Activated T-cell treated with anti-CD3 and anti-CD28 coated beads, Interleukin-2, amount 50 U/mL, for 72 hours (primary cell): ENCODE results near the gene CTXND1. TPM values are rescaled to one million over a fixed set of nuclear protein-coding genes. Genes with fewer than 3 reads are reported as not detected.
"Not testable (repeated sequence)": the region's sequence is repeated elsewhere in the genome, so short reads cannot be mapped to it uniquely, and the experiment has no call there.

Experiments used
- ATAC-seq, 2 donors: fragments of 150-1000 bp; cut with Tn5 transposase; replicated peaks in 1 of 2; 2 replicates each; pipeline ENCODE4 v1.10.0; 2021; ENCODE audit warnings: moderate library complexity in 2 of 2, mild to moderate bottlenecking in 1 of 2
- DNase-seq, 2 donors: peaks; one replicate each; pipeline ENCODE4 v3.0.0; 2021 to 2022; ENCODE audit warnings: mixed read lengths in 1 of 2
- H3K27ac Mint-ChIP-seq: one replicate; pipeline ENCODE4 v1.8.0; 2022; ENCODE audit warnings: mild to moderate bottlenecking, moderate library complexity, mixed read lengths
- H3K27me3 Mint-ChIP-seq: one replicate; pipeline ENCODE4 v1.8.0; 2022; ENCODE audit warnings: low read depth, mixed read lengths
- H3K36me3 Mint-ChIP-seq, 2 donors: one replicate each; pipeline ENCODE4 v1.8.0; 2022; ENCODE audit warnings: mixed read lengths in 2 of 2, mild to moderate bottlenecking in 1 of 2; ENCODE audit not compliant: insufficient read depth in 2 of 2
- H3K4me1 Mint-ChIP-seq: one replicate; pipeline ENCODE4 v1.8.0; 2022; ENCODE audit warnings: low read depth, mixed read lengths
- H3K4me3 Mint-ChIP-seq, 2 donors: one replicate each; pipeline ENCODE4 v1.8.0; 2022; ENCODE audit warnings: mild to moderate bottlenecking in 2 of 2, mixed read lengths in 2 of 2, moderate library complexity in 2 of 2
- H3K9me3 Mint-ChIP-seq, 2 donors: one replicate each; pipeline ENCODE4 v1.8.0; 2022; ENCODE audit warnings: mixed read lengths in 2 of 2
- total RNA-seq, 2 donors: library from RNA; stranded (reverse); gene quantifications; one replicate each; pipeline ENCODE4 v1.2.3, GENCODE V29; 2022

The CTXND1 gene
- total RNA-seq, 2 donors from 2014 or later: not detected

GRCh38 chr15:80167936-80168335 is 84.1 kb downstream of the CTXND1 start:
- DNase-seq: no peak
- no peak for ATAC-seq
- H3K4me3 Mint-ChIP-seq: no peak overlapping the region
- no peaks in the 10 kb centered on the region for H3K27me3 Mint-ChIP-seq
- H3K36me3 Mint-ChIP-seq: peaks cover 4 to 14% of the 10 kb centered on the region in 2 donors
- peak overlapping the region; percentile 18 for H3K27ac Mint-ChIP-seq
- no peaks in the 10 kb centered on the region for H3K9me3 Mint-ChIP-seq
- H3K4me1 Mint-ChIP-seq: no peaks in the 10 kb centered on the region

- H3K27ac Mint-ChIP-seq: no peak overlapping the region
- DNase-seq: no peak
- peaks cover 25% of the 10 kb centered on the region for H3K4me1 Mint-ChIP-seq
- ATAC-seq: no peak
- peaks cover 8 to 27% of the 10 kb centered on the region in 2 donors for H3K36me3 Mint-ChIP-seq
- no peak overlapping the region for H3K4me3 Mint-ChIP-seq
- no peaks in the 10 kb centered on the region for H3K27me3 Mint-ChIP-seq
- H3K9me3 Mint-ChIP-seq: no peaks in the 10 kb centered on the region
Observed at GRCh38 chr15:80163897-80164296, 88.1 kb downstream of the CTXND1 start.

DNA sequence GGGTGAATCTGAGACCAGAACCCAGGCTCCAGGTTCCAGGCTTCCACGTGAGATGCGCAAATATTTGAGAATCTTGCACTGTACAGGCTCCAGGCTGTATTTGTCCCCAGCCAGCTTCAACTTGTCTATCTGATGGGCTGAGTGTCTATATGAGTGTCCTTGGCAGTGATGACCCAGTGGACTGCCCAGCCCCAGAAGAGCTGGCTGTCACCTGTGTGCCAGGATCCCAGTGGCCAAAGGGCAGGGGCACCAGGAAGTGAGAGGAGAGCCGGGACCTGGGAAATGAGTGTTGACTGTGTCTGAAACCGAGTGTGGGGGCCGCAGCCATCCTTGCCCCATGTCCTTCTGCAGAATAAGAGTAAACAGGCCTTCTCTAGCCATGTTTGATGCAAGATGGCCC is 88.8 kb downstream of the CTXND1 start:
- H3K27ac Mint-ChIP-seq: no peak overlapping the region
- H3K4me3 Mint-ChIP-seq: no peak overlapping the region
- H3K4me1 Mint-ChIP-seq: peaks cover 25% of the 10 kb centered on the region
- DNase-seq (no peak), ATAC-seq (no peak)
- H3K9me3 Mint-ChIP-seq: no peaks in the 10 kb centered on the region
- H3K27me3 Mint-ChIP-seq: no peaks in the 10 kb centered on the region
- H3K36me3 Mint-ChIP-seq: peaks cover 8 to 26% of the 10 kb centered on the region in 2 donors

DNA sequence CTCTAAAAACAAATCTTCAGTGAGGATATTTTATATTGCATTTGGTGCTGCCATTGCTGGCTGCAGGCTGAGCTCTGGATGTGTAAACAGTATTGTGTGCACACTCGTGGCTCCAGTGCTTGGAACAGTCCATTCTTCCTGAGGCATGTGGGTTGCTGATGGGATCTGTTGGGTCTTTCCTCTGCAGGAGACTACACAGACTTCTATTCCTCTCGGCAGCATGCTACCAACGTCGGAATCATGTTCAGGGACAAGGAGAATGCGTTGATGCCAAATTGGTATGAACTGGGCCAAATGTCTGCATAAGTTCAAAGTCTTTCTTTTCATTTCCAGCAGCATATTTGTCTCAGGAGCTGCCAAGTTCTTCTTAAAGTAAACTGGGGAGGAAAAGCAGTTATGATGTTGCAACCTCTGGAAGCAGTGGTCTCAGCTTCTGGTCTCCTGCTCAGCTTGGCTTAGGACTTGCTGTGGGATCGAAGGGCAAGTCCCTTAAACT is 89.9 kb downstream of the CTXND1 start:
- Mint-ChIP-seq H3K4me1 (peaks cover 25% of the 10 kb centered on the region), H3K27me3 (no peaks in the 10 kb centered on the region), H3K36me3 (peaks cover 8 to 26% of the 10 kb centered on the region in 2 donors), H3K27ac (no peak overlapping the region), H3K4me3 (no peak overlapping the region), H3K9me3 (no peaks in the 10 kb centered on the region)
- DNase-seq (no peak), ATAC-seq (no peak)

DNA sequence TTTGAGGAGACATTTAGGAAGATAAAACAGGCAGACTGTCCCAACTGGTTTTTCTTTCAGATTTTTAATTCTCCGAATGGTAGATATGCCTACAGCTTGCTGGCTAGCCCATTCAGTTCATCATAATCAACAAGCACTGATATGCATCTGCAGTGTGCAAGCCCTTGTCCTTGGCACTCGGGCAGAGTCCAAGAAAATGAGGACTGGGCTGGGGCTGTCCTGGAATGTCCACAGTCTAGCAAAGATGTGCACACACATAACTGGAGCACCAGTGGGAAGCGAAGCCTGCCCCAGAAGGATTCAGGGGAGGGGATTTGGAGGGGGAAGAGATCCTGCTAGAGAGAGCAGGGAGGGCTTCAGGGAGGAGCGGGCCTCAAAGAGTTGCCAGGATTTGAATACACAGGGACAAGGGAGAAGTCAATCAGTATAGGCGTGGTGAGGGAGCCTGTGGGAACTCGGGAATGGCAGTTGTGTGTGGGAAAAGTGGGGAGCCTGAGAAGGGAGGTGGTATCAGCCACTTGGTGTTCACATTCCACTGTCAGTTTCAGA is 90.5 kb downstream of the CTXND1 start:
- Mint-ChIP-seq H3K4me3 (no peak overlapping the region), H3K9me3 (no peaks in the 10 kb centered on the region), H3K36me3 (peaks cover 8 to 26% of the 10 kb centered on the region in 2 donors), H3K4me1 (peaks cover 25% of the 10 kb centered on the region), H3K27me3 (no peaks in the 10 kb centered on the region), H3K27ac (no peak overlapping the region)
- DNase-seq: no peak
- ATAC-seq: no peak

DNA sequence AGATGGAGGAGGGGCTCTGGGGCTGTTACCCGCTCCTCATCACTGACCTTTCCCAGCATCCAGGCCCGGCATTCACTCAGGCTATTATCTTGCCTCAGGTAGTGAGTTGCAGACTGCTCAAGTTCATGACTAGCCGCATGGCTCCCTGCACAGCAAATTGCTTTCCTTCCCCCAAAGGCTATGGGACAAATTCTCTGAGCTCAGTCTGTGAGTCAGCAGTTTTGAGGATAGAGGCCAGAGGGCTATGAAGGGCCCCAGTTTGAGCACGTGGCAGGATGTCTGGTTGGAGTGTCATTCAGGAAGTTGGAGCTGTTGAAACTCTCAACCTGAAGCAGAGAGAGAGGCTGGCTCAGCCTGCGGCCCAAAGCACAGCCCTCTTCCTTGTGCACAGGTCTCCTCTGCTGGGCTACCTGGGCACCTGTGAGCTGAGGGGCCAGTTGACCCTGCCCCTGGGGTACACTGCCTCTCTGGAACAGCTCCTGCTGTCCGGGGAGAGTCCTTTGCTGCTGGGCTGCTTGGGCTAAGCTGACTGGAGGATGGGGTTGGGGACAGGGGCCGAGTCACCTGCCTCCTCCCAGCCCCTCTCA is 91.3 kb downstream of the CTXND1 start:
- H3K27ac Mint-ChIP-seq: no peak overlapping the region
- peaks cover 27% of the 10 kb centered on the region for H3K4me1 Mint-ChIP-seq
- peak; percentile 49 to 61 for DNase-seq
- H3K9me3 Mint-ChIP-seq: no peaks in the 10 kb centered on the region
- H3K4me3 Mint-ChIP-seq: peak overlapping the region; percentile 3 to 37
- no peaks in the 10 kb centered on the region for H3K27me3 Mint-ChIP-seq
- H3K36me3 Mint-ChIP-seq: peaks cover 8 to 26% of the 10 kb centered on the region in 2 donors
- peak; percentile 89 to 93 for ATAC-seq

GRCh38 chr15:80159811-80160569 is 92.0 kb downstream of the CTXND1 start:
- DNase-seq: peak; percentile 7 to 22
- H3K36me3 Mint-ChIP-seq: peaks cover 8 to 26% of the 10 kb centered on the region in 2 donors

DNA sequence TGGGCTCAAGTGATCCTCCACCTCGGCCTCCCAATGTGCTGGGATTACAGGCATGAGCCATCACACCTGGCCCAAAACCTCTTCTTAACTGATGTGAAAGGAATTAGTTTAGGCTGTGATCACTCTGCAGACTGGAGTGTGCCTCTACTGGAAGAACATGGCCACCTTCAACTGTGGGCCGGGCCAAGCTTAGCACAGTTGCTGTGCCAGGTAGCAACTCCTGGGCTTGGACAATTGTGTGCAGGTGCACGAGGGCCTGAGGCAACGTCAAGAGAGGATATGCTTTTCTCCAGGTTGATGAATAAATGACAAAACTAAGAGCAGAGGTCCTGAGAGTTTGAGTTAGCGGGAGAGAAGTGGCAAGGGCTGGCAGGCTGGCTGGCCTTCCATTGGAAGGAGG is 92.7 kb downstream of the CTXND1 start:
- H3K27ac Mint-ChIP-seq: no peak overlapping the region
- no peaks in the 10 kb centered on the region for H3K27me3 Mint-ChIP-seq
- peaks cover 7 to 25% of the 10 kb centered on the region in 2 donors for H3K36me3 Mint-ChIP-seq
- no peak overlapping the region for H3K4me3 Mint-ChIP-seq
- DNase-seq: no peak
- peaks cover 41% of the 10 kb centered on the region for H3K4me1 Mint-ChIP-seq
- no peaks in the 10 kb centered on the region for H3K9me3 Mint-ChIP-seq
- no peak for ATAC-seq

More at GRCh38 chr15:80159811-80160569, 92.0 kb downstream of the CTXND1 start:
- Mint-ChIP-seq H3K4me1 (peaks cover 34% of the 10 kb centered on the region), H3K27me3 (no peaks in the 10 kb centered on the region), H3K4me3 (peak overlapping the region in 1 of 2 donors; percentile 3), H3K27ac (no peak overlapping the region), H3K9me3 (no peaks in the 10 kb centered on the region)
- peak; percentile 51 to 56 for ATAC-seq

- Mint-ChIP-seq H3K27me3 (no peaks in the 10 kb centered on the region), H3K27ac (no peak overlapping the region), H3K4me1 (peaks cover 51% of the 10 kb centered on the region), H3K9me3 (no peaks in the 10 kb centered on the region), H3K4me3 (no peak overlapping the region), H3K36me3 (peaks cover 3 to 14% of the 10 kb centered on the region in 2 donors)
- DNase-seq: no peak
- ATAC-seq: no peak
Observed at GRCh38 chr15:80157215-80157614, 94.8 kb downstream of the CTXND1 start.

GRCh38 chr15:80156176-80156720 is 95.8 kb downstream of the CTXND1 start:
- no peaks in the 10 kb centered on the region for H3K9me3 Mint-ChIP-seq
- no peaks in the 10 kb centered on the region for H3K27me3 Mint-ChIP-seq
- H3K36me3 Mint-ChIP-seq: peaks cover 3 to 9% of the 10 kb centered on the region in 2 donors
- peaks cover 55% of the 10 kb centered on the region for H3K4me1 Mint-ChIP-seq
- no peak overlapping the region for H3K4me3 Mint-ChIP-seq
- DNase-seq (no peak), ATAC-seq (no peak)
- no peak overlapping the region for H3K27ac Mint-ChIP-seq

DNA sequence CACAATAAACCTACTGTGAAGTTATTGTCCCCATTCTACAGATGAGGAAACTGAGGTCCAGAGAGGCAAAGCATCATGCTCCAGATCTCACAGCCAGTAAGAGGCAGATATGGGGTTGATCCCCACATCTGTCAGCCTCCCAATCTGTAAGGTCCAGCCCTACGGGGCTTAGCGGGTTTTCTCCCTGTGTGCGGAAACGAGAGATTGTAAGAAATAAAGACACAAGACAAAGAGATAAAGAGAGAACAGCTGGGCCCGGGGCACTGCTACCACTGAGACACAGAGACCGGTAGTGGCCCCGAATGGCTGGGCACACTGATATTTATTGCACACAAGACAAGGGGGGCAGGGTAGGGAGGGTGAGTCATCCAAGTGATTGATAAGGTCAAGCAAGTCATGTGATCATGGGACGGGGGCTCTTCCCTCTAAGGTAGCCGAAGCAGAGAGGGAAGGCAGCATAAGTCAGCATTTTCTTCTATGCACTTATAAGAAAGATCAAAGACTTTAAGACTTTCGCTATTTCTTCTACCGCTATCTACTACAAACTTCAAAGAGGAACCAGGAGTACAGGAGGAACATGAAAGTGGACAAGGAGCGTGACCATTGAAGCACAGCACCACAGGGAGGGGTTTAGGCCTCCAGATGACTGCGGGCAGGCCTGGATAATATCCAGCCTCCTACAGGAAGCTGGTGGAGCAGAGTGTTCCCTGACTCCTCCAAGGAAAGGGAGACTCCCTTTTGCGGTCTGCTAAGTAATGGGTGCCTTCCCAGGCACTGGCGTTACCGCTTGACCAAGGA is 96.4 kb downstream of the CTXND1 start:
- peaks cover 48% of the 10 kb centered on the region for H3K4me1 Mint-ChIP-seq
- H3K27ac Mint-ChIP-seq: not testable (repeated sequence)

DNA sequence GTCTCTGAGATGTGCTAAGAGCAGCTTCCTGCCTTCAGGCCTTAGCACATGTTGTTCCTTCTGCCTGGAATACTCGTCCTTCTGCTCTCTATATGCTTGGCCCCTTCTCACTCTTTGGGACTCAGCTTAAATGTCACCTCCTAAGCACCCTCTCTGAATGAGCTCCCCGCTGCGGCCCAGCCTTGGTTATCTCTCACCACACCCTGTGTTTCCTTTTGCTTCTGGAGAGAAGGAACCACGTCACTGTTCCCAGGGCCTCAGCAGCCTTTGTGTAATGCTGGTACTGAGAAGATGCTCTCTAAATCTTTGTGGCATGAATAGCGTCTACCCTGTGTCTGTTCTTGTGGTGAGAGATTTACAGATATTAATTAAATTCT is 97.0 kb downstream of the CTXND1 start:
- H3K36me3 Mint-ChIP-seq: peaks cover 3 to 7% of the 10 kb centered on the region in 2 donors
- DNase-seq (no peak), ATAC-seq (no peak)
- H3K27me3 Mint-ChIP-seq: no peaks in the 10 kb centered on the region
- H3K27ac Mint-ChIP-seq: peak overlapping the region; percentile 11
- no peaks in the 10 kb centered on the region for H3K9me3 Mint-ChIP-seq
- H3K4me3 Mint-ChIP-seq: peak overlapping the region; percentile 51 to 81
- H3K4me1 Mint-ChIP-seq: peaks cover 42% of the 10 kb centered on the region

More for the DNA sequence above, 96.4 kb downstream of the CTXND1 start:
- not testable (repeated sequence) for H3K27me3 Mint-ChIP-seq, H3K9me3 Mint-ChIP-seq, H3K36me3 Mint-ChIP-seq, ATAC-seq, DNase-seq
- peak overlapping the region in 1 of 2 donors; percentile 81 for H3K4me3 Mint-ChIP-seq
